Heart right ventricle (tissue), 16 donors: ENCODE data around the gene ATG7. TPM values are rescaled to one million over a fixed set of nuclear protein-coding genes. Genes with fewer than 3 reads are reported as not detected.
A peak's percentile ranks its signal among the peaks of the same experiment; 100 is the strongest.

Experiments
- ATAC-seq, 8 donors: fragments of 200-7000 bp; cut with Tn5 transposase; one replicate each; pipeline ENCODE4 v1.9.1; 2020; ENCODE audit warnings: mild to moderate bottlenecking in 8 of 8, moderate library complexity in 8 of 8, moderate number of reproducible peaks in 1 of 8
- DNase-seq, 2 donors: peaks; one replicate each; pipeline ENCODE4 v3.0.0-alpha.2; 2020
- H3K27ac ChIP-seq, 10 donors: fragments of 200-600 bp; sonication (generic) in 2 of 10; one replicate each; pipeline versions ENCODE4 v1.5.0 to v1.8.0; 2020 to 2022; ENCODE audit warnings: mild to moderate bottlenecking in 3 of 10
- H3K27me3 ChIP-seq, 7 donors: fragments of 200-600 bp; one replicate each; pipeline ENCODE4 v1.8.0; 2021 to 2022; ENCODE audit warnings: mild to moderate bottlenecking in 2 of 7
- H3K36me3 ChIP-seq, 9 donors: fragments of 200-600 bp; sonication (generic) in 1 of 9; one replicate each; pipeline versions ENCODE4 v1.5.0 to v1.8.0; 2020 to 2022; ENCODE audit warnings: mild to moderate bottlenecking in 2 of 9
- H3K4me1 ChIP-seq, 9 donors: fragments of 200-600 bp; sonication (generic) in 1 of 9; one replicate each; pipeline versions ENCODE4 v1.5.0 to v1.8.0; 2020 to 2022; ENCODE audit warnings: mild to moderate bottlenecking in 4 of 9
- H3K4me3 ChIP-seq, 10 donors: fragments of 200-600 bp; sonication (generic) in 2 of 10; one replicate each; pipeline versions ENCODE4 v1.5.0 to v1.8.0; 2020 to 2022; ENCODE audit warnings: mild to moderate bottlenecking in 7 of 10, moderate library complexity in 2 of 10
- H3K9me3 ChIP-seq, 11 donors: fragments of 200-600 bp in 10 of 11; sonication (generic) in 2 of 11; one replicate each; pipeline versions ENCODE4 v1.5.0 to v1.8.0; 2013 to 2022; ENCODE audit warnings: mild to moderate bottlenecking in 2 of 11, control low read depth in 1 of 11, moderate library complexity in 1 of 11
- CTCF ChIP-seq, 9 donors: fragments of 200-600 bp; sonication (generic) in 2 of 9; IDR thresholded peaks; one replicate each; pipeline versions ENCODE4 v1.5.0 to v1.8.0; 2021 to 2022; ENCODE audit warnings: antibody characterized with exemption in 9 of 9, mild to moderate bottlenecking in 5 of 9, moderate library complexity in 1 of 9
- WGBS, 2 donors: extraction: QIAGEN DNeasy Blood & Tissue Kit; methylation state at CpG; one replicate each; pipeline ENCODE4 v1.1.7; 2013; ENCODE audit warnings: inconsistent platforms in 1 of 2; 5-methylcytosine and 5-hydroxymethylcytosine counted together
- intact Hi-C, 10 donors: fragments of 100-400 bp; cut with DNase I; formaldehyde crosslinking; loops; one replicate each; pipeline versions ENCODE4 v1.11.1 to v1.14.2; 2022
- polyA plus RNA-seq, 2 donors: library from polyadenylated mRNA; stranded (reverse); fragments of 200-250 nt; gene quantifications; one replicate each; pipeline ENCODE4 v1.2.3, GENCODE V29; 2013
- total RNA-seq, 10 donors: library from RNA; stranded (reverse); fragmentation: NEBNext Ultra II Directional in 3 of 10; extraction: Animal tissue kit (Norgen Biotek cat#: 25700) in 3 of 10; gene quantifications; one replicate each; pipeline versions ENCODE4 v1.2.1 to v1.2.4, GENCODE V29; 2021 to 2023
- donor health status: Arrhythmogenic right ventricular cardiomyopathy.
- donor health status: ischemic (EF 13 %, LVEDD 7.1; RV severe dilation, severe dysfunction).
- donor health status: healthy with polysubstance abuse.
- donor health status: DM: no; HTN: yes; CAD: no.
- donor health status: DM: no; HTN: no; CAD: no.
- donor health status: ischemic (EF 25% LVEDD 6.9; RV normal size, moderate dysfunction).
- donor health status: ischemic (EF 25% LVEDD 5.7; RV mildly dilated, moderate dysfunction).
- donor health status: healthy.
- donor health status: DM: yes; HTN: yes; CAD: no.
- donor health status: Ischemic cardiomyopathy.
- donor health status: ischemic (EF 35%, LVEDD 5.7; RV mildly dilated, moderate dysfunction).
- donor health status: nonischemic (EF 11% LVEDD 7.7; RV severe dilation, severe dysfunction).
- donor health status: DM: yes; HTN: yes; CAD: no.
- donor health status: PGD.
- donor health status: ischemic (EF 29% LVEDD 5.4; RV normal size, mild dysfunction).
- donor health status: nonischemic (EF 23%, LVEDD 6.1; RV moderate dilation, normal function).

Gene ATG7
- total and polyA plus RNA-seq, 12 donors, result 5.3 to 24.1 (median 16.8) TPM

GRCh38 chr3:11553436-11554235, 281.4 kb downstream of the ATG7 start:
- H3K4me3 ChIP-seq, result no peak overlapping the region
- 61 to 64% methylated on average over 17 of the region's 17 CpGs for WGBS, 2 donors
- intact Hi-C loops, result loop anchor here in 2 of 10 donors (5.0 to 10.0 kb wide), 2 partner anchors 89 to 169 kb away; partner anchors contain the start of gene VGLL4 (in 1 of the 2)
- peak overlapping the region in 8 of 10 donors; percentile 7 to 82 (median 67) for H3K27ac ChIP-seq
- DNase-seq, result peak in 1 of 2 donors; percentile 51
- peaks cover 25 to 91% (median 58%) of the 10 kb centered on the region in 9 donors for H3K4me1 ChIP-seq
- H3K9me3 ChIP-seq, result no peaks in the 10 kb centered on the region
- TF ChIP-seq CTCF (IDR thresholded peaks at IDR 0.05), result no peak
- H3K27me3 ChIP-seq, result no peaks in the 10 kb centered on the region
- peaks cover 0 to 51% (median 5%) of the 10 kb centered on the region in 9 donors for H3K36me3 ChIP-seq
- ATAC-seq, result peak in 6 of 8 donors; percentile 15 to 50 (median 28)

- H3K27ac ChIP-seq, result peak overlapping the region in 7 of 10 donors; percentile 31 to 82 (median 68)
- H3K4me3 ChIP-seq, result no peak overlapping the region
- intact Hi-C loops, result loop anchor here in 2 of 10 donors (5.0 to 10.0 kb wide), 2 partner anchors 88 to 169 kb away; partner anchors contain the start of gene VGLL4 (in 1 of the 2)
- H3K27me3 ChIP-seq, result no peaks in the 10 kb centered on the region
- no peaks in the 10 kb centered on the region for H3K9me3 ChIP-seq
- H3K36me3 ChIP-seq, result peaks cover 0 to 57% (median 8%) of the 10 kb centered on the region in 9 donors
- peaks cover 28 to 91% (median 59%) of the 10 kb centered on the region in 9 donors for H3K4me1 ChIP-seq
- no peak for DNase-seq
- no peak for TF ChIP-seq CTCF (IDR thresholded peaks at IDR 0.05)
- ATAC-seq, result peak in 5 of 8 donors; percentile 4 to 35 (median 5)
- 91% methylated on average over 3 of the region's 3 CpGs for WGBS, 2 donors
Measured at GRCh38 chr3:11554236-11554610, 282.0 kb downstream of the ATG7 start.

- H3K36me3 ChIP-seq, result peaks cover 0 to 61% (median 8%) of the 10 kb centered on the region in 9 donors
- H3K9me3 ChIP-seq, result no peaks in the 10 kb centered on the region
- peaks cover 29 to 91% (median 62%) of the 10 kb centered on the region in 9 donors for H3K4me1 ChIP-seq
- no peak overlapping the region for H3K4me3 ChIP-seq
- DNase-seq (no peak), ATAC-seq (no peak)
- H3K27me3 ChIP-seq, result no peaks in the 10 kb centered on the region
- intact Hi-C loops, result loop anchor here in 3 of 10 donors (5.0 to 10.0 kb wide), 2 partner anchors 88 to 170 kb away; partner anchors contain the start of gene VGLL4 (in 2 of the 3)
- WGBS, 2 donors, result 92 to 94% methylated on average over 12 of the region's 12 CpGs
- H3K27ac ChIP-seq, result peak overlapping the region in 7 of 10 donors; percentile 28 to 82 (median 68)
- TF ChIP-seq CTCF (IDR thresholded peaks at IDR 0.05), result no peak
Measured at GRCh38 chr3:11554666-11555065, 282.5 kb downstream of the ATG7 start.

GRCh38 chr3:11555211-11555782, 283.1 kb downstream of the ATG7 start:
- intact Hi-C loops, result loop anchor here in 2 of 10 donors (5.0 to 10.0 kb wide), 2 partner anchors 87 to 170 kb away; partner anchors contain the start of gene VGLL4 (in 1 of the 2)
- peak in 4 of 8 donors; percentile 3 to 29 (median 10) for ATAC-seq

More at GRCh38 chr3:11555211-11555782, 283.1 kb downstream of the ATG7 start:
- Histone ChIP-seq H3K4me1 (peaks cover 35 to 93% (median 68%) of the 10 kb centered on the region in 9 donors), H3K36me3 (peaks cover 0 to 63% (median 8%) of the 10 kb centered on the region in 9 donors), H3K27ac (peak overlapping the region; percentile 12 to 82 (median 48)), H3K4me3 (no peak overlapping the region), H3K9me3 (no peaks in the 10 kb centered on the region), H3K27me3 (no peaks in the 10 kb centered on the region)
- WGBS, 2 donors, result 82 to 84% methylated on average over 13 of the region's 13 CpGs
- DNase-seq, result no peak
- TF ChIP-seq CTCF (IDR thresholded peaks at IDR 0.05), result no peak
